Pancreas (tissue), 10 donors: ENCODE data around the gene RBM20. TPM values are rescaled to one million over a fixed set of nuclear protein-coding genes. Genes with fewer than 3 reads are reported as not detected.

ENCODE experiments used
- ATAC-seq, 4 donors: fragments of 200-7000 bp; cut with Tn5 transposase; one replicate each; pipeline versions ENCODE4 v1.8.0 to v1.9.1; 2020; ENCODE audit warnings: mild to moderate bottlenecking in 4 of 4, moderate library complexity in 4 of 4
- DNase-seq, 6 donors: peaks; one replicate each; pipeline ENCODE4 v3.0.0-alpha.2; 2020
- FAIRE-seq: peaks from 2 replicates; lab custom pipeline; 2012; peaks lifted over from hg19 to GRCh38; lab: Jason Lieb, UNC
- H3K27ac ChIP-seq, 4 donors: fragments of 200-600 bp; sonication (generic); 1 replicate in 3 of 4; 2 replicates in 1 of 4; pipeline versions ENCODE4 v1.5.0 to v1.8.0; 2020
- H3K27me3 ChIP-seq, 4 donors: fragments of 200-600 bp; one replicate each; pipeline ENCODE4 v1.8.0; 2021
- H3K36me3 ChIP-seq, 3 donors: fragments of 200-600 bp; sonication (generic) in 1 of 3; one replicate each; pipeline versions ENCODE4 v1.5.0 to v1.8.0; 2020 to 2021
- H3K4me1 ChIP-seq, 3 donors: fragments of 200-600 bp; one replicate each; pipeline ENCODE4 v1.8.0; 2021
- H3K4me3 ChIP-seq, 4 donors: fragments of 200-600 bp; sonication (generic) in 2 of 4; one replicate each; pipeline versions ENCODE4 v1.5.0 to v1.8.0; 2020 to 2021
- H3K9me3 ChIP-seq, 4 donors: fragments of 200-600 bp; one replicate each; pipeline ENCODE4 v1.8.0; 2021
- WGBS, 2 donors: extraction: QIAGEN DNeasy Blood & Tissue Kit; methylation state at CpG; one replicate each; pipeline ENCODE4 v1.1.7; 2013; 5-methylcytosine and 5-hydroxymethylcytosine counted together
- intact Hi-C, 3 donors: fragments of 100-400 bp; cut with DNase I; formaldehyde crosslinking; loops; one replicate each; pipeline versions ENCODE4 v1.11.1 to v1.14.2; 2022
- polyA plus RNA-seq, 2 donors: library from polyadenylated mRNA; stranded (reverse); fragments of 200-250 nt; gene quantifications; one replicate each; pipeline ENCODE4 v1.2.3, GENCODE V29; 2013
- total RNA-seq, 6 donors: library from RNA; stranded (reverse); fragmentation: NEBNext Ultra II Directional in 4 of 6; extraction: Animal tissue kit (Norgen Biotek cat#: 25700) in 4 of 6; gene quantifications; one replicate each; pipeline versions ENCODE4 v1.2.1 to v1.2.4, GENCODE V29; 2021 to 2023
- TF ChIP-seq, protein P1 (sequence below), 4 donors: fragments of 200-600 bp; sonication (generic) in 3 of 4; IDR thresholded peaks; one replicate each; pipeline versions ENCODE4 v1.5.0 to v1.8.0; 2021; ENCODE audit warnings: antibody characterized with exemption in 4 of 4
- donor health status: healthy with polysubstance abuse.
- donor health status: DM: no; HTN: no; CAD: no; lungs with moderate emphysema.
- donor health status: DM: no; HTN: no; CAD: no.
- donor health status: control.
- donor health status: control.
- donor health status: Bipolar disorder and iron deficiency.
- donor health status: DM: yes; HTN: yes; CAD: no.
- donor health status: DM: no; HTN: no; CAD: no.
- donor health status: DM: no; HTN: no; CAD: no.
- donor health status: DM: yes; HTN: yes; CAD: no.

The RBM20 gene
- total and polyA plus RNA-seq, 8 donors: 0.79 to 23.6 (median 3.7) TPM

DNA sequence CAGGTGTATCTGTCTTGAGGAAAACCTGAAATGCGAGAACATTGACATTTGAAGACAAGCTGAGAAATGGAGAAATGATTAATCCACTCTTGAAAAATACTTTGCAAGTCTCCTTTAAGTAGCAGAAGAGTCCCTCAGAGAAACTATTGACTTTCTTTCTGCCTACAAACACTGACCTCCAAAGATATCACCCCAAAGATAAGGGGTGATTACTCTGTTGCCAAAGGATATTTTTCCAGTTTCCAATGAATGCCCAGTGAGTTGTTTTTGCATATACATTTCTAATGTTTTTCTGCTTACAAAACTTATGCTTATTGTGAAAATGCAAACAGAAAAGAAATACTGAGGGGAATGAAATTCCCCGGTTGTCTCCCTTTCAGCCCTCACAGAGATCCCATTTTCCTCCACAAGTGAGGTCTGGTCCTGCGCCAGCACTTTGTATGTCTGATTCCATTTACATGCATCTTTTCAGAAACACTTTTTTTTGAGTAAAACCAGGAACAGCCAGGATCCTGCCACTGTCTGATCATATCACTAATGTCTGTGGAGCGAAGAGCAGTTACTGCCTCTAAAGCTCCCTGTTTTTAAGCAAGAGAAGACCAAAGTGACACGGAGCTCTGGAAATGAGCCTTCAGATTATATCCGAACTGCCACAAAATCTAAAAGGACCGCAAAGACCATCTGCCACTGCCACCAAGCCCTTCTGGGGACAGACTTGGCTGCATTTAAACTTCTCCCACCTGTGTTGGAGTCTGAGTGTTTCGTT, 144.7 kb downstream of the RBM20 start:
- no peaks in the 10 kb centered on the region for H3K9me3 ChIP-seq
- ATAC-seq (peak in 2 of 4 donors; percentile 35 to 59), FAIRE-seq (no peak), DNase-seq (no peak)
- no peak overlapping the region for H3K4me3 ChIP-seq
- 39 to 40% methylated on average over 8 of the region's 8 CpGs for WGBS, 2 donors
- no peaks in the 10 kb centered on the region for H3K27me3 ChIP-seq
- peaks cover 31 to 55% (median 46%) of the 10 kb centered on the region in 3 donors for H3K4me1 ChIP-seq
- TF ChIP-seq, protein P1, sequence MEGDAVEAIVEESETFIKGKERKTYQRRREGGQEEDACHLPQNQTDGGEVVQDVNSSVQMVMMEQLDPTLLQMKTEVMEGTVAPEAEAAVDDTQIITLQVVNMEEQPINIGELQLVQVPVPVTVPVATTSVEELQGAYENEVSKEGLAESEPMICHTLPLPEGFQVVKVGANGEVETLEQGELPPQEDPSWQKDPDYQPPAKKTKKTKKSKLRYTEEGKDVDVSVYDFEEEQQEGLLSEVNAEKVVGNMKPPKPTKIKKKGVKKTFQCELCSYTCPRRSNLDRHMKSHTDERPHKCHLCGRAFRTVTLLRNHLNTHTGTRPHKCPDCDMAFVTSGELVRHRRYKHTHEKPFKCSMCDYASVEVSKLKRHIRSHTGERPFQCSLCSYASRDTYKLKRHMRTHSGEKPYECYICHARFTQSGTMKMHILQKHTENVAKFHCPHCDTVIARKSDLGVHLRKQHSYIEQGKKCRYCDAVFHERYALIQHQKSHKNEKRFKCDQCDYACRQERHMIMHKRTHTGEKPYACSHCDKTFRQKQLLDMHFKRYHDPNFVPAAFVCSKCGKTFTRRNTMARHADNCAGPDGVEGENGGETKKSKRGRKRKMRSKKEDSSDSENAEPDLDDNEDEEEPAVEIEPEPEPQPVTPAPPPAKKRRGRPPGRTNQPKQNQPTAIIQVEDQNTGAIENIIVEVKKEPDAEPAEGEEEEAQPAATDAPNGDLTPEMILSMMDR (IDR thresholded peaks at IDR 0.05): no peak
- intact Hi-C loops: no loop called here
- peak overlapping the region in 3 of 4 donors; percentile 13 to 64 (median 59) for H3K27ac ChIP-seq
- no peaks in the 10 kb centered on the region for H3K36me3 ChIP-seq

DNA sequence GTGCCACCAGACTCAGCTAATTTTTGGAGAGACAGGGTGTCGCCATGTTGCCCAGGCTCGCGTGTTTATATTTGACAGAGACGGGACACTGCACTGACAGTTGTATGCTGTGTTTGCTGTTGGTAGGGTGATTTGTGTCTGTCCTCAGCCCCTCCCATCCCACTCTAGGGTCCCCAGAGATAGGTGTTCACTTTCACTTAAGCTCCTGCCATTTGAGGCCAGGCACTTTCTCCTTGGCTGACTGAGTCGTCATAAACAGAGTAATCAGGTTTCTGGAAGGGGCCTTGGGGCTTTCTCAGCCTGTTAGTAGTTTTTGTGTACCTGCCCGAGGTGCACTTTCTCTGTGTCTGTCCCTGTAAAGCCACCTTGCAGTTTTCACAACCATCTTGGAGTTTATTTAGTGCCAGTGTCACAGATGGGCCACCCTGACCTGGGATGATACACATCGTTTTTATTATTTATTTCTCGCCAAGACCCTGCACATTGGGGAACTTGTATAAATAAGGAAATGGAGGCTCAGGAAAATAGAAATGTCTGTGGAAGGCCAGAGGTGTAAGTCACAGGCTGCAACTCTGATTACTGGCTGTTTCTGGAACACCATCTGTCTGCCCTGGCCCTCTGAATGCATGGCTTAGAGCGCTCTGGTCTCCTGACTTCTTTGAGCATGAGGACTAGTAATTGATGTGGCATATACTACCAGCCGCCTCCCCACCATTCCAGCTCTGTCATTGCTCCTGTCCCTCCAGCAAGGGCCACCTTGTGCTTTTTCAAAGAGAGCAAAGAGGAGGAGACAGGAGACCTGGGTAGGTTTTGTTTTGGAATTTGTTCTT, 145.7 kb downstream of the RBM20 start:
- TF ChIP-seq, protein P1 (IDR thresholded peaks at IDR 0.05): no peak
- Histone ChIP-seq H3K36me3 (no peaks in the 10 kb centered on the region), H3K27me3 (no peaks in the 10 kb centered on the region), H3K27ac (peak overlapping the region in 3 of 4 donors; percentile 12 to 64 (median 59)), H3K9me3 (no peaks in the 10 kb centered on the region), H3K4me3 (no peak overlapping the region), H3K4me1 (peaks cover 29 to 56% (median 51%) of the 10 kb centered on the region in 3 donors)
- intact Hi-C loops: no loop called here
- FAIRE-seq (no peak), ATAC-seq (peak in 3 of 4 donors; percentile 11 to 37 (median 28)), DNase-seq (no peak)
- 60 to 61% methylated on average over 10 of the region's 10 CpGs for WGBS, 2 donors

DNA sequence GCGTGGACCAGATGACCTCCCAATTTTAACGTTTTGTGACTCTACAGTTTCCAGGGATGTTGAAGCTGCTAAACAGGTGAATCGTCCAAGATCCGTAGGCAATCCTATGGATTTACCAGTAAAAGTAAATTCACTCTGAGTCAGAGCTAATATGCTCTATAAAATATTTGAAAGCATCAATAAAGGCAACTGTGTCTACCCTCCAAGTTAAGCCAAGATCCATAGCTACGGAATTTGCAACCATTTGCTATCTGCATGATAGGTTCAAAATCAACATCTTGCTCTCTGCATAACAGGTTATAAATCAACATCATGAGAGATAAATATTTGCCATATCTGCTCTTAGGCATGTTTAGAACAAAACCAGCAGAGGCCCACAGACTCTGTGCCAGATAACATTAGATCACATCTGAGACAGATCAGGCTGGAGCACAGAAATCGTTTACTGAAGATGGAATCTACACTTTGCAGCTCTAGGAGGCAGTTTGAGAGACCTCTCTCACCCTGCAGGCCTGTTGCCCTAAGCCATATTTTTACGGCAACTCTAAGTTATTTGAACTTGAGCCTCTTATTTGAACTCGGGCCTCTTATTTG, 146.9 kb downstream of the RBM20 start:
- intact Hi-C loops: no loop called here
- ATAC-seq (peak in 1 of 4 donors; percentile 5), DNase-seq (no peak), FAIRE-seq (no peak)
- Histone ChIP-seq H3K36me3 (no peaks in the 10 kb centered on the region), H3K9me3 (no peaks in the 10 kb centered on the region), H3K27me3 (no peaks in the 10 kb centered on the region), H3K4me3 (no peak overlapping the region), H3K4me1 (peaks cover 34 to 57% (median 50%) of the 10 kb centered on the region in 3 donors), H3K27ac (peak overlapping the region in 2 of 4 donors; percentile 59 to 64)
- 49 to 53% methylated on average over 8 of the region's 8 CpGs for WGBS, 2 donors
- TF ChIP-seq, protein P1 (IDR thresholded peaks at IDR 0.05): no peak

DNA sequence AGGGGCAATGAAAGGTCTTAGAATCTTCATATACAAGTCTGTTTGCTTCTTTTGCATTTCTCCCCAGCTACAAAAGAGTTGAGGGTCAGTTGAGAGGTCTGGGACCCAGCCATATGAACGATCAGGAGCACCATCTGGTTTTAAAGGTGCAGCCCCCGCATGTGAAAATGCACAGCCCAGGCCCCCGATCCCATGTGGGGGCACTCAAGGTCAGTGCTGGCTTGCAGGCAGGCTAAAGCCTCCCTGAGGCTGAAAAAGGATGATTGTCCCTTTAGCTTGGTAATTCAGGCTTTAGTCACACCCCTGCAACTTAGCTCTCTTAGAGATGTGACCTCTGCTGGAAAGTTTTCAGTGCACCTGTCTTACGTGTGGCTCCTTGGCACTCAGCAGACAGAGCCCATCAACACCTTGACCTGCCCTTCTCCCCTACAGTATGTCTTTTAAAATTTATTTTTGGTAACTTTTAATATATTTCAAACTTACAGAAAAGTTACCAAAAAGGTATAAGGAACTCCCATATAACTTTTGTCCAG, 147.5 kb downstream of the RBM20 start:
- H3K9me3 ChIP-seq: no peaks in the 10 kb centered on the region
- no peak overlapping the region for H3K4me3 ChIP-seq
- TF ChIP-seq, protein P1 (IDR thresholded peaks at IDR 0.05): no peak
- intact Hi-C loops: no loop called here
- no peak for DNase-seq
- no peak for FAIRE-seq
- WGBS, 2 donors: 38% methylated on average over 4 of the region's 4 CpGs
- H3K27me3 ChIP-seq: no peaks in the 10 kb centered on the region
- no peak for ATAC-seq
- H3K27ac ChIP-seq: no peak overlapping the region
- H3K36me3 ChIP-seq: no peaks in the 10 kb centered on the region
- H3K4me1 ChIP-seq: peaks cover 34 to 57% (median 50%) of the 10 kb centered on the region in 3 donors
